Stimulated activated CD4-positive, alpha-beta T cell treated with anti-CD3 and anti-CD28 coated beads, Interleukin-12 subunit alpha, Interleukin-12 subunit beta, amount 100 ng/mL, for 24 hours (primary cell): ENCODE results near the gene VSIG10.

Experiments
- DNase-seq, 2 experiments: peaks; one replicate each; pipeline ENCODE4 v3.0.0-alpha.2; 2020; ENCODE audit warnings: low read depth in 2 of 2

VSIG10 gene

DNA sequence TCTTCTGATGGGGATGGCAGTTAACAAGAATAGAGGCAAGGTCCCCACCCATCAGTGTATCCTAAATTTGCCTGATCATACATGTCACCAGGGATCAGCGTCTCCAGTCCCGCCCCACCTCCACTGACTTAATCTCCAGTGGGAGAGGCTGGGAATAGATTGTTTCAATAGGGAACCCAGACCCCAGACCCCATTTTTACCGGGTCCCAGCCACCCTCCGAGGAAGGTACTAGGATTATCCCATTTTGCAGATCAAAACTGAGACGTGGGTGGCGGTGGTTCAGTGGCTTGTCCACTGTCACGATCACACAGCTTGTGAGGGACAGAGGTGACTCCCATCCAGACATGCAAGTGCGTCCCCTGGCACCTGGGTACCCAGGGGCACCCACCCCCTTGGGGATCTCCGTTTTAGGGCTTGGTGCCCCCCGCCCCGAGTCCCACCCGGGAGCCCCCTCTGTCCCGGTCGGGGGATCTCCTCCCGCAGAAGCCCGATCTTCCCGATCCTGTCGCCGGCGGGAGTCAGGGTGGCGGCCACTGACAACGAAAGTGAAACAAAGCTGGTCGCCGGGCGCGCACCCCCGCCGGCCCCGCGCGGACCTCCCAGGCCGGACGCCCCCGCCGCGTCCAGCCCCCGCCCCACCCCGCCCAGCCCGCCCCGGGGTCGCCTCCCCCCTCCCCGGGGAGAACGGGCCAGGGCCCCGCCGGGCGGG lies 43.4 kb downstream of the VSIG10 start:
- DNase-seq, result no peak

DNA sequence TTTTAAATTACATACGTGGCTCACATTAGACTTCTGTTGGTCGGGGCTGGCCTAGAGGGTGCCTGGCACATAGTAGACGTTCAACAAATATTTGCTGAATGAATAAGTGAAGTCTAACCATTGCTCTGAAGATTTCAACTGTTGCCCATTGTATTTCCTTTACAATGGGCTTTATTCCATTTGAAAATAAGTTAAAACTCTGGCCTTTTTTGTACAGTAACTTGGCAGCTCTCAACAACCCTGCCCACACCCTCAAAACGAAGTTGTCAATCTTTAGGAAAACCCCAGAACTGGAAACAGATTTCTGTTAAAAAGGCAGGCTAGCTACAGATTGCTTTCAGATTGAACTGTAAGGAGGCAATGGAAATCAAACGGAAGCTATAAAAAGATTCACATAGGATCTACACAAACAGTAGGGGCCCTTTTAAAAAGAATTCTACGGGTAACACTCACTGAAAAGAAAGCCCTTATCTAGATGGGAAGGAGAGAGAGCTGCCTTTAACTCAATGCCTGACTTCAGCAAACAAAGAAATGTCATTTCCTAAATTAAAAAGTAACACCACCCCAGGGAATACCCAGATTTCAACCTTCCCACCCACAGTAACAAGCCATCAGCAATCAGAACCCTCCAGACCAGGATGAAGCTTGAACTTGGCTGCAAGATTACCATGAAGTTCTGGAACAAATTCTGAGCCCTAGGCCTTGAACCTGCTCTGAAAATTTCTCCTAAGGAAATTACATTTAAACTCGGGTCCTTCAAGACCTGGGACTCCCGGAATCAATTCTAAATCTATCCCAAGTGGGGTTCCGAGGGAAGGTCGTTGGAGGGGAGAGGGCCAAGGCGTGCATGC lies 44.2 kb downstream of the VSIG10 start:
- DNase-seq, result no peak

DNA sequence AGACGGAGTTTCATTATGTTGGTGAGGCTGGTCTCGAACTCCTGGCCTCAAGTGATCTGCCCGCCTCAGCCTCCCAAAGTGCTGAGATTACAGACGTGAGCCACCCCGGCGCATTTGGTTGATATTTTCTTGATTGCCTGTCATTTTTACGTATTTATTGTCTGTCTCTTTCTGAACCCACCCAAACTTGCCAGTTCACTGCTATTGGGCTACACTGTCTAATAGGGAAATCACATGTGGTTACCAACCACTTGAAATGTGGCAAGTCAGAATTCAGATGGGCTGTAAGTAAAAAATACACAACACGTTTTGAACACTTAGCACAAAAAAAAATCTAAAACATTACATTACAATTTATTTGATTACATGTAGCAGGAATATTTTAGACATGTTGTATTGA lies 44.9 kb downstream of the VSIG10 start:
- DNase-seq, result no peak

DNA sequence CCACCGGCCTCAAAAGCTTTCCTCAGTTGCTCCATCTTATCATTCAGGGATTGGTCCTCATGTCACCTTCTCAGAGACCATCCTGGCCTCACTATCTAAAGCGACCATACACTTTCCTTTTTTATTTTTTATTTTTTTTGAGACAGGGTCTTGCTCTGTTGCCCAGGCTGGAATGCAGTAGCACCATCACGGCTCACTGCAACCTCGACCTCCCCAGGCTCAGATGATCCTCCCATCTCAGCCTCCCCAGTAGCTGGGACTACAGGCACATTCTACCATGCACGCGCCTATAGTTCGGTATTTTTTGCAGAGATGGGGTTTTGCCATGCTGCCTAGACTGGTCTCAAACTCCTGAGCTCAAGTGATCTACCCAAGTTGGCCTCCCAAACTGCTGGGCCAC lies 45.6 kb downstream of the VSIG10 start:
- DNase-seq, result no peak

DNA sequence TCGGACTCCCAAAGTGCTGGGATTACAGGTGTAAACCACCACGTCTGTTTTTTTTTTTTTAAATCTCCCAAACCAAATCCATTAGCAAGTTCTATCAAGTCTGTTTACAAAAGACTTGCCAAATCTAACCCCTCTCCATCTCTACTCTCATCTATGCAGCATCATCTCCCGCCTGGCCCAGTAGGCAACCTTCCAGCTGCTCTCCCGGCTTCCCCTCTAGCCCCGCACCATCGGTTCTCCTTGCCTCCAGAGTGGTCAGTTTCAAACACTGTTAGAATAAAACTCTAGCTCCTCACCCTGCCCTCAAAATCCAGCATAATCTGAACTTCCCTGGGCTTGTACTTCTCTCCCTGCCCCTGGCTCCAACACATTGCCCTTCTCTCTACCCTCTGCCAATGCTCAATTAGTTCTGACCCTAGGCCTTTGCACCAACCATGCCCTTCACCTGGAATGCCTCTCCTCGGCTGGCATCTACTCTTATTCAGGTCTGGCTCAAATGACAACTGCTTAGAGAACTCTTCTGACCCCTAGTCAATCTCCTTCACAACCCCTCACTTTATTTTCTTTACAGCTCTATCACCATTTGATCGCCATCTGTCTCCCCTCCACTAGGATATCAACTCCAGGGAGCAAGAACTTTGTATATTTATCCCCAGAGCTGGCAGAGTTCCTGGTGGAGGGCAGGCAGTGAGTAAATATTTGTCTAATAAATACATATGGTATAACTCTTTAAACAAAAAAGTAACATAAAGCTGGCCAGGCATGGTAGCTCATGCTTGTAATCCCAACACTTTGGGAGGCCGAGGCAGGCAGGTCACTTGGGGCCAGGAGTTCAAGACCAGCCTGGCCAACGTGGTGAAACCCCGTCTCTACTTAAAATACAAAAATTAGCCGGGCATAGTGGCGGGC lies 47.7 kb downstream of the VSIG10 start:
- DNase-seq, result no peak

DNA sequence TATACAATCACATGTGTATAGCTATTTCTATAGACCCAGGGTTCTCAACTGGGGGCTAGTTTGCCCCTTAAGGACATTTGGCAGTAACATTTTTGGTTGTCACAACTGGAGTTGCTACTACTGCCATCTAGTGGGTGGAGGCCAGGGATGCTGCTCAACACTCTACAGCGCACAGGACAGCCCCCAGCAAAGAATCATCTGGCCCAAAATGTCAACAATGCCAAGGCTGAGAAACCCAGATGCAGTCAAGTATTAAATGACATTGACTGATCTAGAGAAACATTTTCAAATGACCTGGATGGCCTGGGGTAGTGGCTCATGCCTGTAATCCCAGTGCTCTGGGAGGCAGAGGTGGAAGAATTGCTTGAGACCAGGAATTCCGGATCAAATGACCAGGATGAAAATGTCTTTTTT lies 48.7 kb downstream of the VSIG10 start:
- DNase-seq, result peak in 1 of 2 experiments; percentile 68

DNA sequence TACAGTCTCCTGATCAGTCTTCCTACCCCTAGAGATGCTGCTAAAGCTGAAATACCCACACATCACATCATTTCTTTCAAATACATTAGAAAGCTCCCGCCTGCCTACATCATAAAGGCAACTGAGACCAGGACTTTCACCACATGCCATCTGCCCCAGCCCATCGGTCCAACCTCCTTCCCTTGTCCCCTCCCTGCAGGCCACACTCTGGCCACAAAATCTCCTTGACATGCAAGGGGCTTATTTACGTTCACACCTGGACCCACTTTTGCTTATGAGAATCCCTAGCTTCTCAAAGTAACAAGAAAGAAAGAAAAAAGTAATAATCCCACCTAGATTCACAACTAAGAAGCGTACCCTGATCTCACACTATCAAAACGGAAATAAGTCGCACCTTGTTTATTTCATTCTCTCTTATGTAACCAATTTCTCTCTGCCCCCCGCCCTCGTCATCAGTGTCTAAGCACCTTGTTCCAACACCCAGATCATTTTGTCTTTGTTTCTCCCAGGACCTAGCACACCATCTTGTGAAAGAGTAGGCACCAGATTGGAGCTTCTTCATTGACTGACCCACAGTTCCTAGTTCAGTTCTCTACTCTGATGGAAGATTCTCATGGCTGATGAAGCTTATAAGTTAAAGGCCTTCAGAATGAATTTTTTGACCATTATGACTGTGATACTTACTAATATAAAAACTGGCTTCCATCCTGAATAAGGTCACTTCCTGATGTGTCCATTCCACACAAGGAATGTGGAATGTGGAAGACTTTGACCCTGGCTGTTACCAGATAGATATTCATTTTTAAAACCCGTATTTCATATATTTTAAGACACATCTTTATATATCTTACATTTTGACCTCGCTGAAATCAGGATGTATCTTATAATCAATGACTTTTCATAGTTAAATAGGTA lies 50.5 kb downstream of the VSIG10 start:
- DNase-seq, result no peak

DNA sequence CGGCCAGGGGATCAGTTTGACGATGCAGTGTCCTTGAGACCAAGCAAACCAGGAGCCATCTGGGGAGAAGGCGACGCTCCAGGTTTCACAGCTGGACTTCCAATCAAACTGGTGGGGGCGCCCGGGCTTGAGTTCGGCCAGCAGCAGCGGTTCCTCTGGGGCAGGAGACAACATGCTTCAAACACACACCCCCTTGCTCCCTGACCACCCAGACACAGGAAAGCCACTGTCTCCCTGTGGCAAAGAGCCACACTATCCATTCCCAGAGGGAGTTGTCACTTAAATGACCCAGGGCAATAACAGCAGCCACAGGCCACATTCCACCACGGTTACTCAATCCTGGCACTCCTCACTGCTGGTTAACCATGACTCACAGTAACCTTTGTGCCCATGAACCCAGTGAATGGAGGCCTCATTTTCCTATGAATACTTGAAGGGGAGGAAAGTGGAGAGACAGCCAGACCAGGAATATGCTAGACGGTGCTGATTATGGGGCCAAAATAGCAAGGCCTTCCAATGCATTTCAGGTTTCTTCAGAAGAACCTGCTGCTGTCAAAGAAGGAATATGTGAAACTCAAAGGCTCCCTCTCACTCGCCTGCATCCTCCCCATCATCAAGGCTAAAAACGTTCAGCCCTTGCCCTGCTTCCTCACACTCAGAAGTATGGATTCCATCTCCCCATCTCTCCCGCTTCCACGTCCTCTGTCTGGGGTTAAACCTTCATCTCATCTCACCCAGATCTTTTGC lies 51.3 kb downstream of the VSIG10 start:
- DNase-seq, result peak in 1 of 2 experiments; percentile 31

DNA sequence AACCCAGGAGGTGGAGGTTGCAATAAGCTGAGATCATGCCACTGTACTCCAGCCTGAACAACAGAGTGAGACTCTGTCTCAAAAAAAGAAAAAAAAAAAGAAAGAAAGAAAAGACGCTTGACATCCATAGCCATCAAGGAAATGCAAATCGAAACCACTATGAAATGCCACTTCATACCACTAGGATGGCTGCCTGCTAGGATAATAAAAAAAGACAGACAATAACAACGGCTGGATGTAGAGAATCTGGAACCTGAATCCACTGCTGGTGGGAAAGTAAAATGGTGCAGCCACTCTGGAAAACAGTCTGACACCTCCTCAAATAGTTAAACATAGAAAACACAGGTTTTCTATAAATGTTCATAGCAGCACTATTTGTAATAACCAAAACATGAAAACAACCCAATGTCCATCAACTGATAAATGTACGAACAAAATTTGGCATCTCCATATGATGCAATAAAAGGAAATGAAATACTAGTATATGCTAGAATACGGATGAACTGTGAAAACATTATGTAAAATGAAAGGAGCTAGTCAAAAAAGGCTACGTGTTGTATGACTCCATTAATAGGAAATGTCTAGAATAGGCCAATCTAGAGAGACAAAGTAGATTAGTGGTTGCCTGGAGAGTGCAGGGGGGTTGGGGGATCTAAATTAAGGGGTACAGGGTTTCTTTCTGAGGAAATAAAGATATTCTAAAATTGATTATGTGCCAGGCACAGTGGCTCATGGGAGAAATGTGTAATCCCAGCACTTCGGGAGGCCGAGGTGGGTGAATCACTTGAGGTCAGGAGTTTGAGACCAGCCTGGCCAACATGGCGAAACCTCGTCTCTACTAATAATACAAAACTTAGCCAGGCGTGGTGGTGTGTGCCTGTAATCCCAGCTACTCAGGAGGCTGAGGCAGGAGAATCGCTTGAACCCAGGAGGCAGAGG lies 52.6 kb downstream of the VSIG10 start:
- DNase-seq, result no peak

DNA sequence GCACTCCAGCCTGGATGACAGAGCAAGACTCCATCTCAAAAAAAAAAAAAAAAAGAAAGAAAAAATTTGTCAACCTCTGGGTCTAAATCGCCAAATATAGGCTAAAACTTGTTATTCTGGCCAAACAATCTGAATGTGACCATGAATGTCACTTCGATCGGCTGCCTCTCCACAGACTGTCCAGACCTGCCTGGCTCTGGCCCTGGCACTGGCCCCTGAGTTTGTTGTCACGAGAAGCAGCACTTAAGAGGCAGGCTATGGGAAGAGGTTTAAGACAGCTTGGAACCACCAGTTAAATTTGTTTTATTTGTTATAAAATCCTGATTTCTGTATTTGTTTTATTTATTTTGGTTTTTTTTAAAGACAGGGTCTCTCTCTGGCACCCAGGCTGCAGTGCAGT lies 57.4 kb downstream of the VSIG10 start:
- DNase-seq, result no peak

DNA sequence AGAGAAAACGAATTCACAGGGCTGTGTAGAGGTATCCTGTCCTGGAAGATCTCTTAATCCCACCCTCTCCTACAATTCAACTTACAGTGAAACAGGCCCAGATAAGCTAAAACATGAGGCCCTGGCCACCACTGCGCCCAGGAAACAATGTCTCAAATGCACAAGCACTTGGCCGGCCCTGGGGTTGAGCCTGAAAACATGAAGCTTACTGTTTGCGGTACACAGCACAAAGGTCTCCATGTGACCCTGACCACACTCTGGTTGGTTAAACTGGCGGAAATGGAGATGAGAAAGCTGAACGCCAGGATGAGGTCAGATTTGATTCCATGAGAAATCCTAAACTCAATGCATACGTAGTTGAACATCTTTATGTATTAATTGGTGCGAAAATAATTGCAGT lies 59.2 kb downstream of the VSIG10 start:
- no peak for DNase-seq

DNA sequence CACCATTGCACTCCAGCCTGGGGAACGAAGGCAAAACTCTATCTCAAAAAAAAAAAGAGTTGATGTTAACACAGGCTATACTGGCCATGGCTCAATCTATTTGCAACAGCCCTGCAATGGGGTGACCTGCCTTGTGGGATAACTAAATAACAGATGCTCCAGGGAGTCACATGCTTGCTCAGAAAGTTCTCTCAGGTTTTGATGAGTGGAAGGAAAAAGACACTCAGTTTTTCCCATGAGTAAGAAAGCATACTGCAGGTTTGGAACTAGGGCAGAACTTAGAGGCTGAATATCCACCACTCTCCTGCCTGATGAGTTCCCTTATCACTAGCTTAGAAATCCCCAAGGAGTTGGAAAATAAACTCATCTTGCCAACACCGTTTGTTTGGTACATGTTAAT lies 59.7 kb downstream of the VSIG10 start:
- no peak for DNase-seq

DNA sequence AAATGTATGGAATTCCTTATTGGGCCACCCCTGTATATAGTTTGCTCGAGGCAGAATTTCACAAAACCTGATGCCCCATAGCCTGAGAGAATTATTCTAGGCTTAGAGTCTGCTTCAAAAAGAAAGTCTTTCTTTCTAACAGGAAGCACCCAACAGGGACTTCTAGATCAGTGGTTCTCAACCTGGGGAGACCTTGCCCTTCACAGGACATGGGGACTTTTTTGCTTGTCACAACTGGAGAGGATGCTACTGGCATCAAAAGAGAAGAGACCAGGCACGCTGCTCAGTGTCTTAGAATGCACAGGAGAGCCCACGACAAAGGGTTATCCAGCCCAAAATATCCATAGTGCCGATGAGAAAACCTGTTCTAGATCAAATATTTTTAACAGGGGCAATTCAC lies 61.7 kb downstream of the VSIG10 start:
- DNase-seq, result no peak

DNA sequence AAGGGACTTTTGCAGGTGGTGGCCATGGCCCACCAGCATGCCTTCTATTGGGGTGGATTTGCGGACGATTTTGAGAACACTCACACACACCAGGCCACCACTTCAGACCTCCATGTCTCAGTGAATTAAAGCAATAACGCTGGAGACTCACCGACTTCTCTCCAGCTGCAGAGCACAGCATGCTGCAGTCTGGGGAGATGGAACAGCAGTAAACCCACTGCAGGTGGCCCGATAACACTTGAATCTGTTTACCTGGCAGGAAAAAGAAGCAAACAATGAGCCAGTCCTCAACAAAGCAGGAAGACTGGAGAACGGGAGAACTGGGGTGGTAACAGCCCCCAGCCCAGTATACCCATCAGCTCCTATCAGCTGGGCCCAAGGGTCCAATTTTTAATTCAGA lies 65.7 kb downstream of the VSIG10 start:
- DNase-seq, result no peak

DNA sequence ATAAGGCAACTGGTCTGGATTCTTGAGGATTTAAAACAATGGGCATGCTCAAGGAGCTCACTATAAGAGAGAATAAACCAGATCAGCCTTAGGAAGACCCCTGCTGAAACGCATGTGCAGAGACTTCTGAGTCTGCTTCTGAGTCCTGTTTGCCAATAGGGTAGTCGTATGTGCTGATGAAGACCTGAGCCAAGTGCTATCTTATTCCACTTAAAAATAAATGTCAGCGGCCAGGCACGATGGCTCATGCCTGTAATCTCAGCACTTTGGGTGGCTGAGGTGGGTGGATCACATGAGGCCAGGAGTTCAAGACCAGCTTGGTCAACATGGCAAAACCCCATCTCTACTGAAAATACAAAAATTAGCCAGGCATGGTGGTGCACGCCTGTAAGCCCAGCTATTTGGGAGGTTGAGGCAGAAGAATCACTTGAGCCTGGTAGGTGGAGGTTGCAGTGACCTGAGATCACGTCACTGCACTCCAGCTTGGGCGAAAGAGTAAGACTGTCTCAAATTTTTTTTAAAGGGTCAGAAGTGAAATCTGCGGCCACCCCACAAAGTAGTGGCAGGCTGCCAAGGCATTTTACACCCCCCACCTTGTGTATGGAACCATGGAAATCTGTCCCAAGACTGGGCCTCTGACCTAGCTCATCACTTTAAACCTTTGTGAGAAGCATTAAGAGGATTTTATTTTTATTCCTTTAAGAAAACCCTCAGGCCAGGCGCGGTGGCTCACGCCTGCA lies 67.0 kb downstream of the VSIG10 start:
- no peak for DNase-seq

DNA sequence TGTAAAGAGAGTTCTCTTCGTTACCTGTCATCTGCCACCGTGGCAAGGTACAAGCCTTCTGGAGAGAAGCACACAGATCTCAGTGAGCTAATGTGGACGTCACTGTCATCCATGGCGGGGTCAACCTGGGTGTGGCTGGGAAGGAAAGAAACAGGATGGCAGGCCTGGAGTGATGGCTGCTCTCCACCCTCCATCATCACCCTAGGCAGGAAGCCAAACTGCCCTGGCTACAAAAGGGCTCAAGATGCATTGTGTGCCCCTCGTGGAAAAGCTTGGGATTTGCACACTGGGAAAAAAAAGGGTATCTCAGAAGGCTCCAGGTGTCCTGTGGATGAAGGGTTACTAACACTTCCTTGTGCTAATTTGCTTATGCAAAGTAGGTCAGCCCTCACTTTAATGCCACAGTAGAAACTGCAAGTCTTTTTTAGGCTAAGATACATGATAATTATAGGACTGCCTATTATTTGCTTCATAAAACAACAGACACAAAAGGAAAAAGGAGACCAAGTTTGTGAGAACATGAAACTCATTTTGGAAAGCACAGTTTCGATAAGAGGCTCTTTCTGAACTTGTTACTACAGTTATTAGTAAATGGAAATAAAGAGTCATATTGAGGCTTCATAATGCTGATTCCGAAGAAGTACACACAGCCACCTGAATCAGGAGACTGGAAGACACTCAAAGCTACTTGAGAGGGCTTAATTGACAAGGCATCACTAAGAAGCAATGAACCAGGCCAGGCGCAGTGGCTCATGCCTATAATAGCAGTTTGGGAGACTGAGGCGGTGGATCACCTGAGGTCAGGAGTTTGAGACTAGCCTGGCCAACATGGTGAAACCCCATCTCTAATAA lies 68.4 kb downstream of the VSIG10 start:
- peak in 1 of 2 experiments; percentile 25 for DNase-seq

DNA sequence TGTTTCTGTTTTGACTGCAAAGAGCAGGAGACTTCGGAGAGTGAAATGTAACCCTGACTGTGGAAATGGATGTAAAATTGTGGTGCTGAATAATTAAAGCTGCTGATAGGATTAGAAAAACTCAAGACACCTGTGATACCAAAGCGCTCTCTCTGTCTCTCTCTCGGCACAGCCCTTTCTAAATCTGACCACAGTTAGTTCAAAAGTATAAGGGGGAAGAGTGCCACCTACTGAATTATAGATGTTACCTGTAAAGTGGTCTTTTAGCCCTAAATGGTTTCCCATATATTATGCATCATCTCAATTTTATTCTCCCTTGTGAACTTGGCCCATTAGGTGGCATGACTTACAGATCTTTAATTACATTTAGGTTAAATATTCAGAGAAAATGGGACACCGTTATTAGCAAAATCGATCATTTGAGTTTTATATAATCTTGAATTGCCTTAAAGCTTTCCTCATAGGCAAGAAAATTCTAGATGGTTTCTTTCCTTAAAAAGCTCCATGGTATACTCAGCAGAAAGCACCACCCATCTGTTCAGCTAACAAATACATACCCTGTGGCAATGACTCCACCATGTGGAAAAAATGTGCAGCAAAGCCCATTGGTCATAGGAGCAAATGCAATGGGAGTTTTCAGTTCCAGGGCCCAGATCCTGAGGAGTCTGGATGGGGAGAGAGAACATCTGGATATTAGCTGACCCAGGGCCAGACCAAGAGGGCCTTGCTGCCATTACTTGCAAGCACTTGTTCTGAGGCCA lies 69.2 kb downstream of the VSIG10 start:
- DNase-seq, result no peak
